H4 (cell line): ENCODE results near the gene MFAP2. TPM values are rescaled to one million over a fixed set of nuclear protein-coding genes. Genes with fewer than 3 reads are reported as not detected.
"Not testable (repeated sequence)": the region's sequence is repeated elsewhere in the genome, so short reads cannot be mapped to it uniquely, and the experiment has no call there.

Experiments
- DNase-seq: peaks from one replicate; pipeline ENCODE4 v3.0.0-alpha.2; 2015; ENCODE audit warnings: low spot score
- total RNA-seq: library from RNA; depleted of rRNA; stranded (reverse); fragments of >200 nt; shearing (Covaris generic); gene quantifications from 2 replicates; pipeline ENCODE4 v1.2.3, GENCODE V29; 2014; rRNA removed

The MFAP2 gene
- total RNA-seq, 1 experiment from 2014 or later = 15.8 TPM

DNA sequence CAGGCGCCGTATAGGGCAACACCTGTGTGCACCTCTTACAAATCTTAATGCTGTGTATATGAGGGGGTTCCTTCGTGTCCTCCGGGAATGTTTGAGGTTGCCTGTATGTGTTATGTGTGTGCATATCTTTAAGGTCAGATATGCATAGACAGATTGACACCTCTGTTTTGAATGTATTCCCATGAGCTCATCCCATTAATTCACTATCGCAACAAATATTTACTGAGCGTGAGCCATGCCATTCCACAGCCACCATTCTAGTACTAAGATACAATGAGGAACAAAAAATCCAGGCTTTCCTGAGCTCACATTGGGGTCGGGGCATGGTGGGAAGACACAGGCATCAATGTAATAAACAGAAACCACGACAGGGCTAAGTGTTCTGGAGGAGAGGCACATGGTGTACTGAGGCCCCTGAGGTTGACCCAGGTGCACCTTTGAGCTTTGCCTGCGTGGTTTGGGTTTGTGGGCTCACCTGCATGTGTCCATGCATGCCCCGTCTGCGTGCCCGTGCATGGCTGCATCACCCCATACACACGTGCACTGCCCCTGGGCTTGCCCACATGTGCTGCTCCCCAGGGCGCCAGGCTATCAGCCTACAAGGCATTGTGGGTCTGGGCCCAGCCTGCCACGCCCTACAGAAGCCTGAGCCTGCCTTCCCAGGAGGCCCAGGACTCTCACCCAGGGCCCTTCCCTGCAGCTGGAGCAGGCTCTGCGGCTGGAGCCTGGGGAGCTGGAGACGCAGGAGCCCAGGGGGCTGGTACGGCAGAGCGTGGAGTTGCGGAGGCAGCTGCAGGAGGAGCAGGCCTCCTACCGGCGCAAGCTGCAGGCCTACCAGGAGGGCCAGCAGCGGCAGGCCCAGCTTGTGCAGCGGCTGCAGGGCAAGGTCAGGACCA lies 51.0 kb downstream of the MFAP2 start:
- not testable (repeated sequence) for DNase-seq

DNA sequence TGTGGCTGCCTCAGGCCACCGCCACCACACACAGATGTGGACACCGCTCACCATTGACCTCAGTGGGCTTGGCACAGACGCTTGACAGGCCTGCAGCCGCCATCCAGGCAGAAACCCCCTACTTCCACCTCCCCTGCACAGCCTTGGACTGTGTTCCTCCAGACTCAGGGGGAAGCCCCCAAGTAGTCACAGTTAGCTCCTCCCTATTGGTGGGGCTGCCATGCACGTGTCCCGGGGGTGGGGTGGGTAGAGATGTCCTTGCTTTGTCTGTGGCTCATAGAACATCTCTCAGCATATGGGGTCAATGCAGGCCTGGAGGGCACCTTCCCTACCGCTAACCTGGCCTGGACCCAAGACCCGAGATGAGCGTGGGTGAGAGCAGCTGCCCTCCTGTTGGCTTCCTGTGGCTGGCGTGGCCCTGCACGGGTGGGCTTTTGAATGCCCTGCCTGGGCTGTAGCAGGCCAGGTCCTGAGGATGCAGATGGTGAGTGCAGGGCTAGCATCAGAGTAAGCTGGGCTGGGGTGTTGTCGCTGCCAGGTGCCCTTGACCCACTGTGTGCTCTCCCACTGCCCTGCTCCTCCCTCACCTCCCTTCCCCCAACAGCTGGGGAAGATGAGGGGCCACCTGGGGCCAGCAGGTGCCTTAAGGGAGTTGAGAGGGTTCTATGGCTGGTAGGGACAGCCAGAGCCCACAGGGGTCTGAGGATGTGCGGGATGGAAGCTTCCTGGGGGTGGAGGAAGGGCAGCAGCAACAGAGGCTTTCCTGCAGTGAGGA lies 52.5 kb downstream of the MFAP2 start:
- DNase-seq = no peak

- no peak for DNase-seq
Measured at GRCh38 chr1:16927256-16927655, 53.2 kb downstream of the MFAP2 start.

- no peak for DNase-seq
Measured at GRCh38 chr1:16926491-16927073, 53.8 kb downstream of the MFAP2 start.

GRCh38 chr1:16925635-16926490 lies 54.6 kb downstream of the MFAP2 start:
- DNase-seq = no peak

GRCh38 chr1:16924919-16925477 lies 55.4 kb downstream of the MFAP2 start:
- no peak for DNase-seq

Other genes starting within 250 kb of the MFAP2 start
- gene RNU1-4, start 240.1 kb downstream of the MFAP2 start, total RNA-seq = not detected in 2 replicates
- not detected in 2 replicates for gene RNU1-2, start 84.6 kb downstream of the MFAP2 start, total RNA-seq
- gene CROCC, start 58.7 kb downstream of the MFAP2 start, total RNA-seq = 2.8 and 7.6 TPM in 2 replicates
- 9.8 and 17.5 TPM in 2 replicates for gene ATP13A2, start 31.3 kb upstream of the MFAP2 start, total RNA-seq
- gene SDHB, start 73.4 kb upstream of the MFAP2 start, total RNA-seq = 322 and 356 TPM in 2 replicates
- 0.08 and 0.12 TPM in 2 replicates for gene PADI2, start 138.8 kb upstream of the MFAP2 start, total RNA-seq
- gene PADI1, start 224.5 kb upstream of the MFAP2 start, total RNA-seq = 0.02 and 1.0 TPM in 2 replicates